ENCODE results near the gene ZNF691.
A peak's percentile ranks its signal among the peaks of the same experiment; 100 is the strongest.
"Not testable (repeated sequence)": the region's sequence is repeated elsewhere in the genome, so short reads cannot be mapped to it uniquely, and the experiment has no call there.

The ZNF691 gene, protein sequence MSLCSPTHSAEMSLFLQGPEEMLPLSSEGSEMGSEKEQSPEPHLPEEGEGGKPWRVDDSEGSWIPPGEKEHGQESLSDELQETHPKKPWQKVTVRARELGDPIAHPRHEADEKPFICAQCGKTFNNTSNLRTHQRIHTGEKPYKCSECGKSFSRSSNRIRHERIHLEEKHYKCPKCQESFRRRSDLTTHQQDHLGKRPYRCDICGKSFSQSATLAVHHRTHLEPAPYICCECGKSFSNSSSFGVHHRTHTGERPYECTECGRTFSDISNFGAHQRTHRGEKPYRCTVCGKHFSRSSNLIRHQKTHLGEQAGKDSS

DNA sequence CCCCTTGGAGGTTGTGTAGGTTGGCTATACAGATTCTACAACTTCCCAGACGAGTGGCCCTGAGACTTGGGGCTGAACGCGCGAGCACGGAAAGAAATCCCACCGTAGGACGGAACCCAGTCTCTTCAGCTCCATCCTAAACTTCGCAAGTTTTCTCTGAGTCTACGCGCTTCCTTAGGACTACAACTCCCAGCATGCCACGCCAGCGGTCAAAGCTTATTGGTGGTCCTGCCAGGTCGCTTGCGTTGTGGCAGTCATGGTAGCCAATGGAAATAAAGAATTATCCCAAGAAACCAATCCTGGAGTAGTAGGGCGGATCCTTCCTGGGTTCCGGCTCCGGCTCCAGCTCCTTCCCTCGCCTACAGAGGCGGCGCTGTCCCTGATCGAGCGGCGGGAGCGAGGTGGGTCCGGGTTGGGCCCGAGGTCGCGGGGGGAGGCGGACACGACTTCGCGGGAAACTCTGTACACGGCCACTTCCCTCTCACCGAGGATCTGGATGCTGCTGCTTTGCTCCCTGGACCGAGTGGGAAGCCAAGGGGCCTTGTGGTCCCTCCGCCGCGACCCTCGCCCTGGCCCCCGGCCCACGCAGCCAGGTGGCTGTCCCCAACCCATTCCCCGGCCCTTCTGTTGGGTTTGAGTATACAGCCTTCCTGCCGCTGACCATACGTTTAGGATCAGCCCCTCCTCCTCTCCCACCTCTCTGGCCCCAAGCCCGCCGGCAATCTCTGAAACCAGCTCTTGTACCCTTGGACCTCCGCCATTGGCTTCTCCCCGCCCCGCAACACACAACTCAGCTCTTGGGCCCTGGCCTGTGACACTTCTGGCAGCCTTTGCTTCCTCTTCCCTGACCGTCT, at the start of gene ZNF691:
Gene ZNF691 (plus strand): TSS at position 357 of the 854 bp plus-strand sequence. CDS start 3,046 bp downstream, outside the sequence.
- peak; percentile 58 for DNase-seq

DNA sequence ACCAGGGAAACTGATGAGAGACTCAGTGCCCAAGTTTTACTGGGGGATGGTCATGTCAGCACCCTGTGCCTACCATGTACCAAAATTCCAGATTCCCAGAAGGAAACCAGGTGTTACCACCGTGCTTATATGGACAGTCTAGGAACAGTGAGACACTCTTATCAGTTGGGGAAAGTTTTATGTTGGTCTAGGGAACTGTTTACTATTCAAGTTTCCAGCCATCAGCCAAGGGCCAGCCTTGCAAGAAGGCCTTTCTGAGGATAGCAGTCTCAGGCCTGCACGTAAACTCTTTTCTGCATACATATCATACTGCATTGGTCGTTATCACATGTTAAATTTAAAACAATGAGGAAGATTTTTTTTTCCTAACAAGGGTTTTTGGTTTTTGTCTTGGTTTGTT, 49.0 kb upstream of the ZNF691 start:
- no peak for DNase-seq

DNA sequence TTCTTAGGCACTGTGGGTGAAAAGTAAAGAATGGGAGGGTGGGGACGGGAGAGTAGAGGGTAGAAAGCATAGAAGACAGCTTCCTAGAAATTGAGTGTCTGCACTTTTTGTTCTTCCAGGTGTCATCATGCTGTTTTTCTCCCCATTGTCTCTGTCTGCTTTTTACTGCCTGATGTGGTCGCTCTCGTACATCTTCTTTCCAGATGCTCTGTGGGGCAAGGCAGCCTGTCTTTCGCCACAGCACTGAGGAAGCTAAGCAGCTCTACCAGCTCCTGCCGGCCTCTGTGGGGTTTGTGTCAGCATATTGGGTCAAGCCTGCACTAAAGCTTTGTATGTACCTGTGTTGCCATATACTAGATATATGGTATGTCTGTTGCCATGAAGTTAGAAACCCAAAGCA, 48.4 kb upstream of the ZNF691 start:
- no peak for DNase-seq

DNA sequence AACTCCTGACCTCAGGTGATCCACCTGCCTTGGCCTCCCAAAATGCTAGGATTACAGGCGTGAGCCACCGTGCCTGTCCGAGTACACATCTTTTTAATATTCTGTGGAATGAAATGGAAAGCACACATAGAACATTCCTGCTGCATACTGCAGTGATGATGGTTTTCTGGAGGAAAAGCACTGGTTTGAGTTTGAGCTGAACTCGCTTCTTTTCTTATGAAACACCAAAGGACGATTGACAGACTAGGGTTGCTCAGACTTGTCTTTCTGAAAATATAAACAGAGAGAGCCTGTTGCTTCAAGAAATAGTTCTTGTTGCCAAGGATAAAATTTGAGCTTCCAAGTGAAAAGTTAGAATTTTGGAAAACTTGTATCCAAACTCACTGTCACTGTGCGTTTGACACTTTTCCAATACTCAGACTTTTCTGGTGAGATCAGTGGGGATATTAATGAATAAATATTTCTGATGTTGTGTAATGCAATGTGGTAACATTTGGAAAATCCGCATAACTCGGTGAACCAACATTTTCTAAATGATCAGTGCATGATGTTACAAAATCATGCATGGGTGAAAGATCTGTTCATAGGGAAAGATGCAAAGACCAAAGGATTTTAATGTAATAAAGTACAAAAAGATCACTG, 44.5 kb upstream of the ZNF691 start:
- DNase-seq: no peak

DNA sequence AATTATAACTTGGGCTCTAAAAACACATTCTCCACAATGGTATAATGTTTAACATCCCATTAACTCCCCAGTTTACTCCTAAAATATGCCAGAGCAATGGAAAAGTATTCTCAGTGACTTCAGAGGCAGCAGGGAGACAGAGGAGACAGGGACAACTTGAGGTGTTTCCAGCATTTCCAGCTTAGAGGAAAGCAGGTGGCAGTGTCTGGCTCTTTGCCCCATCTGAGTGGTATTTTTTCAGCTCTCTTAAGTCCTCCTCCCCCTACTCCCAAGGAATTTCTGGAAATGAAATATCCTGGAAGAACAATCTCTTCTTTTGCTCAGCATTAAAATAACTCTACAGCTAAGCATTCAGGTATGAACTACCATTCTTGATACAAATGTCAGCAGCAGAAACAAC, 40.2 kb upstream of the ZNF691 start:
- DNase-seq: no peak

DNA sequence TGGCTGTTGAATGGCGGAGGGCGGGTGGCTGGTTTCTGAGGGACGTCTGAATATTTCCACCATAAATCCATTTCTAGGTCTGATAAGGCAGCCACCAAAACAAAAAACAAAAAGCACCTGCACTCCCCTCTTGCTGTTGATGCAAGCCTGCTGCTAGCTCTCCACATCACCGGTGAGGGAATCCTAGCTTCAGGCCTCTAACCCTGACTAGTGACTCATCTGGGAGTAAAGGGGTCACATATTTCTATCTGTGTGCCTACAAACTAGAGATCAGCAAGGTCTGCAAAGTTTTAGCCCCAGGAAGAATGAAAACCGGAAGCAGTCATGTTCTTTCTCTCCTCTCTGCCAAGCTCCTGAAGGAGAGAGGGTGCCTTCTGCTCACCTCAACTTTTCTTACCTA, 39.8 kb upstream of the ZNF691 start:
- DNase-seq: no peak

DNA sequence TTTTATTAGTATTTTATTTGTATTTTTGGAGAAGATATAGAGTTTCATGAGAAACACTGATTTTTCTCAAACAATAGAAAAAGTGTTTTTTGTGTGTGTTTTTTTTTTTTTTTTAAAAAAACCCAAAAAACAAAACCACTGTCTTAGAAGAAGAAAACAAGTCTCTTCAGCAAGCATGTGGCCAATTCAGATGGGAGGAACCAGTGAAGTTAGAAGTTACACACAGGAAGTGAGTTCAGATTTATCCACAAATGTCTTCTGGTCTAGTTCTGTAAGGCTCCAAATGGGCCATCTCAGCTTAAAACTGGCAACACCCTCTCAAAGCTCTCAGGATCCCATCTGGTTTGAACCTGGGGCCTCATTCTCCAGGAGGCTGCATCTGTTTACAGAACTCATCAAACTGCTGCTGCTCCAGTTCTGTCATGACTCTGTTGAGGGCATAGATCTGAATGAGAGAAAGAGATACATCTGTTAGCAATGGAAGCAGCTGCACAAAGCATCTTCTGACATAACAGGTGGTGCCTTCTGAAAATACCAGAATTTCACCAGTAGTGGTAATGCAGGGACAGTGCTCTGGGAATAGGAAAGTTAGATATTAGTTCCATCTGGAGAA, 39.3 kb upstream of the ZNF691 start:
- DNase-seq: no peak

DNA sequence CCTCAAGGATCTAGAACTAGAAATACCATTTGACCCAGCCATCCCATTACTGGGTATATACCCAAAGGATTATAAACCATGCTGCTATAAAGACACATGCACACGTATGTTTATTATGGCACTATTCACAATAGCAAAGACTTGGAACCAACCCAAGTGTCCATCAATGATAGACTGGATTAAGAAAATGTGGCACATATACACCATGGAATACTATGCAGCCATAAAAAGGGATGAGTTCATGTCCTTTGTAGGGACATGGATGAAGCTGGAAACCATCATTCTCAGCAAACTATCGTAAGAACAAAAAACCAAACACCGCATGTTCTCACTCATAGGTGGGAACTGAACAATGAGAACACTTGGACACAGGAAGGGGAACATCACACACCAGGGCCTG, 31.6 kb upstream of the ZNF691 start:
- not testable (repeated sequence) for DNase-seq

DNA sequence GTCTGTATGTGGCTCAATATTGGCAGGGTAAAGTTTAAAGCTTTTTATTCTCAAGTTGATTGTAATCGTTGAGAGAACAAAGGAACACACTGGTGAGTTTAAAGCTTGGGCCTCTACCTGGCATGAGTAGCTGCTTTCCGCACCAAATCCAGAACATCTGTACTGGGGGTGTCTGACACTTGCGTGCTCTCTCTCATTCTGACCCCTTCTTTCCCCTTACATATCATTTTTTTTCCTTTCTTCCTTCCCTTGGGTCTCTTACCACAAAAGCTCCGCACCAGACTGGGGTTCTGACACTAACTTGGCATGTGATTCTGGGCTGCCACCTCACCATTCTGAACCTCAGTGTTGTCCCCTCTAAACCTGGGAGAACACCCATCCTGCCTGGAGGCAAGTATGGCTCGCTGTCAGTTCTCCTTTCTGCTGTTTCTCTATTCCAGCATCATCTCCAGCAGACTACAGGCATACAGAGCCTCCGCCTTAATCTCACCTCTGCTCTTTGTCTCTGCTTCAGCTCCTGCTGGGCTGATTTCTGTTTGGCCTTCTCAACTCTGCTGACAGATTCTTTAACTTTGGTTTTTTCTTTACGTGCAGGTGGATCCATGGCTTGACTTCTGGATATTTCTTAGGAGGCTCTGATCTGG, 30.4 kb upstream of the ZNF691 start:
- no peak for DNase-seq

DNA sequence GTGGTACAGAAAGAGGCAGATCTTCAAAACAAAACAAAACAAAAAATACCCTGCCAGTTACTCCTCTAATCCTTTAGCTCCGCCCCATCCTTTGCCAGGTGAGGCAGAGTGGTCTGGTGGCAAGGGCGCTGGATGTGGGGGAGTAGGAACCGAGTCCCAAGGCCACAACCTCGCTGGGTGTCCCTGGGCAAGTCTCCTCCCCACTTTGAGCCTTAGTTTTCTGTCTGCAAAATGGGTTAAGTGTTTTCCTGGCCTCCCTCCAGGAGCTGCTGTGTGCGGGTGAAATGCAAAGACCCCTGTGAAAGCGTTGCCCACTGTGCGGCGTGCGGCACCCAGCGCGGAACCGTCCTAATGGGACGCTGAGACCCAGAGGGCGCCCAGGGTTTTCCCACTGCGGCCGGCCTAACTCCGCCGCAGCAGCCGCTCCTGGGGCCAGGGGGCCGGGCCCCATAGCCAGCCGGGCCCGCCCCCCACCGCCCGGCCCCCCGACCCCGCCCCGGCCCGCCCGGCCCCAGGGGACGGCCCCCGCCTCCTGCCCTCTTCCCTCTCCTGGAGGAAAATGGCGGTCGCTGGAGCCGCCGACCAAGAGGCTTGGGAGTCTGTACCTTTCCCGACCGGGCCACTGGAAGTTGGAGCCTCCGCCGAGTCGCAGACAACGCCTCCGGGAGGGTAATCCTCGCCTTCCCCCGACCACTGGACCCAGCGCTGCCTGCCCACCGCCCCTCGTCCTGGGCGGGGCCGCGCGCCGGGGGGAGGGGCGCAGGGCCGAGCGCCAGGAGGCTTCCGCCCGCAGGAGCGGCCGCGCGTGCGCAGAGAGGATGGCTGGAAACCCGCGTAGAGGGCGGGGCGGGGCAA, 29.6 kb upstream of the ZNF691 start, which contains the start of the genes ERMAP and SVBP:
Gene ERMAP (plus strand): TSS at position 538 of the 855 bp plus-strand sequence. CDS start 13,327 bp downstream, outside the sequence.
Gene SVBP (minus strand): TSS at position 813 of the 855 bp plus-strand sequence. CDS start 853 bp downstream, outside the sequence.
- DNase-seq: peak; percentile 65

DNA sequence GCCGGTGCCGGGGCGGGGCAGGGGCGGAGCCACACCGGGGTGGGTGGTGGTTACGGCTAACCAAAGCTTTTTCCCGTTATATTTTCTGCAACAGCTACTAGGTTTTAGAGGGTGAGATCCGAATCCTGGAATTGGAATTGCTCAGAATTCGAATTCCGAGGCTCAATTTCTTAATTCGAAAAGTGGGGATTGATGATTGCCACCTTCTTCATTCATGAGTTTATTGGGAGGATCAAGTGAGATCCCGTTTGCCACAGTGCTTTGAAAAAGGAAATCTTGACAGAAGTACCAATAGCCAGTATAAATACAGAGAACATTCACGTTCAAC, 29.0 kb upstream of the ZNF691 start:
- no peak for DNase-seq

DNA sequence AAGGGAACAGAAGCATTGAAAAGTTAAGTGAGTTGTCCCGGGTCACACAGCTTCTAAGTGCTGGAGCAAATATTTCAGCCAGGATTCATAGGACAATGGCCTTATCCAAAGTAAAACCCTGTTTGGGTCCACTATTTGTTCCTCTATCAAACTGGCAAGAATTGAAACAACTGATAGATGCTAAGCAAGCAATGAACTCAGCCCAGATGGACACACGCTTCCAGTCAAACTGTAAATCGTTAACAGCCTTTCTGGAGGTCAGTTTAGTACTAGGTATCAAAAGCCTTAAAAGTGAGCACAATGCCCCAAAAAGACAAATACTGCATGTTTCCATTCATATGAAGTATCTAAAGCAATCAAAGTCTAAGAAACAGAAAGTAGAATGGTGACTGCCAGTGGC, 28.4 kb upstream of the ZNF691 start:
- DNase-seq: no peak

DNA sequence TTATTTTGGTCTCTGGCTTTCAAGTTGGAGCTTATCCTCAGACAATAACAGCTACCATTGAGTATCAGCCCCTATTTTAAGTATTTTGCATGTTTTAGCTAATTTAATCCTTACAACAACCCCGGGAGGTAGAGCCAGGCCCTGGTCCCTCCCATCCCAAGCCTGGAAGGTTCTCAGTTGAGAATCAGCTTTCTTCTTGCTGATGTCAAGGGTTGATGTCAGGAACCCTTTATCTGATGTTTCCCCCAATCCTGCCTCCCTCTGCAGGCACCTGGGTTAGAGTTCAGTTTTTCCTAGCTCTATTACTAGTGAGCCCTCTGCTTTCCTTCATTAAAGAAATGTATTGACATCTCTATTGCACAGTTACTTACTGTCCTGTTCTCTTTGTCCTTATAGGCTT, 25.6 kb upstream of the ZNF691 start:
- no peak for DNase-seq

DNA sequence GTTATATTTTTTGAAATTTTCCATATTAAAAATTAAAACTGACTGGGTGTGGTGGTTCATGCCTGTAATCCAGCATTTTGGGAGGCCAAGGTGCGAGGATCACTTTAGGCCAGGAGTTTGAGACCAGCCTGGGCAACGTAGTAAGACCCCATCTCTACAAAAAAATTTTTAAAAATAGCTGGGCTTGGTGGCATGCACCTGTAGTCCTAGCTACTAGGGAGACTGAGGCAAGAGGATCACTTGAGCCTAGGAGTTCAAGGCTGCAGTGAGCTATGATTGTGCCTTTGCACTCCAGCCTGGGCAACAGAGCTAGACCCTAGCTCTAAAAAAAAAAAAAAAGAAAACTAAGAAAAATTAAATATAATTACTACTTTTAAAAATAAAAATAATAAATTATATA, 24.7 kb upstream of the ZNF691 start:
- no peak for DNase-seq

DNA sequence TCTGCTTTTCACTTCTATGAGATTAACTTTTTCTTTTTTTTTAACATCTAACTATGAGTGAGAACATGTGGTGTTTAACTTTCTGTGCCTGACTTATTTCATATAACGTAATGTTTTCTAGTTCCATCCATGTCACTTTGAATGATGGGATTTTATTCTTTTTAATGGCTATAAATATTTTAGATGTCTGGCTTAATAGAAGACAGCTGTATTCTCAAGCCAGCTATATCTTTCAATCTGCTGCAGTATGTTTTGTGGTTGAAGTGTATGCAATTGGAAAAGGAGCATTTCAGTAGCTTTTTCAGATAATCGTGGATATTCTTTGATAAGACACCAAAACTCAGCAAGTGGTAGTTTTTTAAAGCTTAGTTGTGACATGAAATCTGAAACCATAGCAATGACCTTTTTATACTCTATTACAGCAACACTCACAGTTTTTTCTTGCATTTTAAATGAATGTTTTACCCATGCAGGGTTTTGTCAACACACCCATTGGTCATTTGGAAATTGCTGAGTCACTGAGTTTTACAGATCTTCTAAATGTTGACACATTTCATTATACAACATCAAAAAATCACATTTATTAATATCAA, 23.5 kb upstream of the ZNF691 start:
- no peak for DNase-seq

DNA sequence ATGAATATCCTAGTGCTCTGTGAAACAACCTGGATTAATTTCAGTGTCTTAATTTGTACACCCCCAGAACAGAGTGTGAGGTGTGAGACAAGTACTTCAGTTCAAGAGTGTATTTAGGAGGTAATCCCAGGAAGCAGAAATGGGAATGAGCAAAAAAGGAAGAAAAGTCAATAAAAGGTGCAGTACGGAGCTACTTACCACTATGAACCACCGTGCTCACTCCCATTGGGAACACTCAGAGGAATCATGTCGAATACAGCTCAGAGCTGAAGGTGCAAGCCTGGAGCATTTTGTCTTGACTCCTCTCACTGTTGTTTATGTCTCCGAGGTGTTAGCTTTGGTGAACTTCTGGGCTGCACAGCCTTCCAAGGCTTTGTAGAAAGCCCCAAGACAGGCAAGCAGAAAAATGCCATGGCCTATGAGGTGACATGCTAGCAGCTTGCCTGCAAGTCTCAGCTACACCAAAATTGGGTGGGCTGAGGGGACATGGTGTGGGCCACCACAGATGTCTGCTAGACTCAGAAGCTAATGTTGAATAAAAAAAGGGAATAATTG, 21.9 kb upstream of the ZNF691 start:
- no peak for DNase-seq

DNA sequence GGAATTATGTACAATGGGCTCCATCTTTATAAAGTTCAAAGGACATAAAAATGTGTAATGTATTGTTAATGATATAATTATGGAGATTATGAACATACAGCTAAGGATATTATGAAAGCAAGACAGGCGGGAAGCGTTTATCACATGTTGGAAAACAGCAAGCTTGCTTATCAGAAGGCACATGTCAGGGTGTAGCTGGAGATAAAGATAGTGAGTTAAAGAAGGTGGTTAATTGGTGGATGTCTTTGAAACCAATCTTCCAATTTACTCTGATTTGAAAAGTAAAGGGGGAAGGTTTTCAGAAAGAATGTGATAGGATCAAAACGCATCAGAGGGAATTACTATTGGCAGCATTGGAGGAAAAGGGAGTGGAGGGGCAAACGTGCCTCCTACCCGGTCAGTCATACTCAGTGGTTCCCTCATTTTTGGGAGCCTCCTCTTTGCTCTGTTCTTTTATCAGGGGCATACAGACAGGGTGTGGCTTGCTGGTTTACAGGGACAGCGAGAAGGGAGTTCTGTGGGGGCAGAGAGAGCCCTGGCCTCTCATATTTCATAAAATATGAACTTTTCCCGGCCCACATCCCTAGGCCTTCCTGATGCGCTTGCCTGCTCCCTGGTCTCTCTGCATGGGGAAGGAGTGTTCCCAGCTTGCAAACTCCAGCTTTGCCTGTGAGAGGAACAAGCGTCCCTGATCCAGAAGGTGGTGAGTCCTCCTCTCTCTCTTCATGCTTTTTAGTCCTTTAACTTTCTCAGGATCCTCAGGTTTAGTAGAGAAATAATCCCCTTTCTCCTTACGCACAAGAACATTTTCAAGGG, 21.2 kb upstream of the ZNF691 start:
- DNase-seq: no peak

DNA sequence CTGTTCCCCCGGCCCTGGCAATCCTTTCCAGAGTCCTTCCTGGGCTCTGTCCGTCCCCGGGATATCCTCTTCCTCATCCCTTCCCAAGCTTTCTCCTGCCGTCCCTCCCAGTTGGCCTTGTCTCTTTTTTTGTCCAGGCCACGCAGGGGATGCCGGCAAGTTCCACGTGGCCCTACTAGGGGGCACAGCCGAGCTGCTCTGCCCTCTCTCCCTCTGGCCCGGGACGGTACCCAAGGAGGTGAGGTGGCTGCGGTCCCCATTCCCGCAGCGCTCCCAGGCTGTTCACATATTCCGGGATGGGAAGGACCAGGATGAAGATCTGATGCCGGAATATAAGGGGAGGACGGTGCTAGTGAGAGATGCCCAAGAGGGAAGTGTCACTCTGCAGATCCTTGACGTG, 15.8 kb upstream of the ZNF691 start:
- DNase-seq: no peak

DNA sequence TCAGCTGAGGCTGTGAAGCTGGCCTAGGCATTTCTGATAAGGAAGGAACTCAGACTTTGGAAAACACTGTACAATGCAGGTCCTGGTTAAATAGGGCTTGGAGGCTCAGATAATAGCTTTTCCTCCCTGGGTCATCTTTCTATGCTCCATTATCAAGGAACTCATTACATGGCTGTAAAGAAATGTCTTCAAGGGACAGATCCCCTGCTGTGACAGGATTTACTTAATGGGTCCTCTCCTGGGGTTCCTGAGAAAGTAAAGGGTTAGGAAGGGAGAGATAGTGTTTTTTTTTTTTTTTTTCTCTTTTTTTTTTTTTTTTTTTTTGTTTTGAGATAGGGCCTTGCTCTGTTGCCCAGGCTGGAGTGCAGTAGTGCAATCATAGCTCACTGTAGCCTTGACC, 15.1 kb upstream of the ZNF691 start:
- no peak for DNase-seq

DNA sequence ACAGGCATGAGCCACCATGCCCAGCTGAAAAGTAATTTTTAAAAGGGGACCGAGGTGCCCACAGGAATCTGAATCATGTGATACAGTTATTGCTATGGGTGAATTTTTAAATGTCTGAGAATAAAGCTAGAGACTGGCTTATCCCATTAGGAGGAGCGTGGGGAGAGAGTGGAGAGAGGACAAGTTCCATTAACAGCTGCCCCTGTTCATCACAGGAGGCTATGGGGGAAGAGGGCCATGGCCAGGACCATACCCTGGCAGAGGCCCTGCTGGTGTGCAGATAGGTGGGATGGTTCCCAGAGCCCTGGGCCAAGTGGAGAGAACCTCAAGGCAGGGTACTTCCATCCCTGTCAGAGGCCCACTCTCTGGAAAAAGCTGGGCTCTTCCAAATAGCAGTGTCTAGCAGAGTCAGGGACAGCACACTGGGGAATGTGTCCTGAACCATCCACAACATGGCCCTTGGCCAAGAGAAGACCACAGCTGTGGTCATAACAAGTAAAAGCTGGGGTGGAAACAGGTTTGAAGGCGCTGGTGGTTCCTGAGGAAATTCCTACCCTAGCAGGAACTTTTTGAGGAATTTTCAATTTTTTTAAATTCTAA, 13.7 kb upstream of the ZNF691 start:
- DNase-seq: no peak
